CMK (cell line): Measurements from ENCODE around the gene GNPDA1.

Experiments
- DNase-seq: peaks from one replicate; pipeline ENCODE4 v3.0.0-alpha.2; 2010; ENCODE audit warnings: low read depth

GNPDA1 gene

GRCh38 chr5:141954194-141954593, 58.6 kb downstream of the GNPDA1 start:
- no peak for DNase-seq

- no peak for DNase-seq
Observed at GRCh38 chr5:141952020-141952419, 60.8 kb downstream of the GNPDA1 start.

- DNase-seq = no peak
Observed at GRCh38 chr5:141951332-141951781, 61.5 kb downstream of the GNPDA1 start.
